ENCODE measurements around the gene KIAA1549. TPM values are rescaled to one million over a fixed set of nuclear protein-coding genes. Genes with fewer than 3 reads are reported as not detected.

KIAA1549 gene
- total and polyA plus RNA-seq, 10 of the 15 experiments (the other 5 are each of a cell fraction or from before 2014, with no cell fraction given), result 0.02 to 0.82 (median 0.22) TPM

DNA sequence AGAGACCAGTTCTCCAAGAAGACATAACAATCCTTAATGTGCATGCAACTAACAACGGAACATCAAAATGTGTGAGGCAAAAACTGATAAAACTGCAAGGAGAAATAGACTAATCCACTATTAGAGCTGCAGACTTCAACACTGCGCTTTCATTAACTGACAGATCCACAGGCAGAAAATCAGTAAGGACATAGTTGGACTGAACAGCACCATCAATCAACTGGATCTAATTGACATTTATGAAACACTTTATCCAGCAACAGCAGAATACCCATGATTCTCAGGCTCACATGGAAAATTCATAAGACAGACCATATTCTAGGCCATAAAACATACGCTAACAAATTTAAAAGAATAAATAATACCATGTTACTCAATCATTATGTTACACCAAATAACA lies 161.6 kb downstream of the KIAA1549 start:
- CTCF ChIA-PET, result no interaction called here

More for the DNA sequence above, 161.6 kb downstream of the KIAA1549 start:
- Histone ChIP-seq H3K36me3 (ENCODE audit: control insufficient read depth in 2 of 2, insufficient read depth in 2 of 2, low read length in 1 of 2) (no peaks in the 10 kb centered on the region), H3K4me3 (no peak overlapping the region), H4K20me1 (ENCODE audit: control insufficient read depth, insufficient read depth) (no peaks in the 10 kb centered on the region), H3K79me2 (ENCODE audit: control insufficient read depth, insufficient read depth, low read length) (no peaks in the 10 kb centered on the region), H2AFZ (ENCODE audit: control insufficient read depth, low read depth, low read length) (no peak overlapping the region), H3K4me1 (ENCODE audit: control insufficient read depth, insufficient read depth, low read length) (no peaks in the 10 kb centered on the region), H3K27ac (ENCODE audit: control insufficient read depth, insufficient read depth) (no peak overlapping the region), H3K27me3 (replicated peaks in 1 of 2; ENCODE audit: control insufficient read depth in 2 of 2, insufficient read depth in 2 of 2, low read length in 1 of 2) (no peaks in the 10 kb centered on the region), H3K9me3 (replicated peaks; ENCODE audit: control insufficient read depth, insufficient read depth, low read length) (no peaks in the 10 kb centered on the region), H3K9ac (ENCODE audit: control insufficient read depth, insufficient read depth, low read length) (no peak overlapping the region), H3K4me2 (ENCODE audit: control insufficient read depth, insufficient read depth) (no peak overlapping the region)
- BruUV-seq (replicated peaks), result no TSS peak
- FAIRE-seq (no peak), DNase-seq (ENCODE audit: low read depth, low spot score) (no peak), ATAC-seq (no peak)
- 56% methylated on average over 3 of the region's 3 CpGs for WGBS (ENCODE audit: insufficient coverage, insufficient replicate concordance, low lambda C conversion rate, missing lambda C conversion rate)
- intact Hi-C loops (cut with micrococcal nuclease; ENCODE audit: unreplicated experiment) (no loop called here), in situ Hi-C loops (cut with MboI) (no loop called here)
- POLR2A ChIA-PET, result no interaction called here
- RAD21 ChIA-PET (ENCODE audit: unreplicated experiment), result interaction anchor here (0.6 kb wide), 1 partner anchor 218 kb away, joined by 3 read pairs; no protein-coding TSS in a partner anchor
- SMC1A ChIA-PET (ENCODE audit: uncharacterized antibody, unreplicated experiment), result no interaction called here
- TF ChIP-seq CBX3 (IDR thresholded peaks at IDR 0.05; ENCODE audit: borderline replicate concordance, low read depth) (no peak), FOXK2 (IDR thresholded peaks at IDR 0.05) (no peak), NKRF (conservative IDR thresholded peaks at IDR 0.05) (no peak), RB1 (IDR thresholded peaks at IDR 0.05; ENCODE audit: borderline replicate concordance) (no peak), TARDBP (IDR thresholded peaks at IDR 0.05; ENCODE audit: borderline replicate concordance) (no peak), ATF3 (IDR thresholded peaks at IDR 0.05; ENCODE audit: borderline replicate concordance, extremely low read depth, low read depth, low read length) (no peak), RELA (IDR thresholded peaks at IDR 0.05; ENCODE audit: borderline replicate concordance, partially characterized antibody) (no peak), SMAD5 (IDR thresholded peaks at IDR 0.05; ENCODE audit: low read depth) (no peak), IKZF2 (IDR thresholded peaks at IDR 0.05) (no peak)
- TF ChIP-seq, protein P1, sequence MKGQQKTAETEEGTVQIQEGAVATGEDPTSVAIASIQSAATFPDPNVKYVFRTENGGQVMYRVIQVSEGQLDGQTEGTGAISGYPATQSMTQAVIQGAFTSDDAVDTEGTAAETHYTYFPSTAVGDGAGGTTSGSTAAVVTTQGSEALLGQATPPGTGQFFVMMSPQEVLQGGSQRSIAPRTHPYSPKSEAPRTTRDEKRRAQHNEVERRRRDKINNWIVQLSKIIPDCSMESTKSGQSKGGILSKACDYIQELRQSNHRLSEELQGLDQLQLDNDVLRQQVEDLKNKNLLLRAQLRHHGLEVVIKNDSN (IDR thresholded peaks at IDR 0.05; ENCODE audit: borderline replicate concordance, extremely low read length, insufficient read depth, low read depth, low read length), result no peak
